Measurements from ENCODE around the gene GRP.

GRP gene

DNA sequence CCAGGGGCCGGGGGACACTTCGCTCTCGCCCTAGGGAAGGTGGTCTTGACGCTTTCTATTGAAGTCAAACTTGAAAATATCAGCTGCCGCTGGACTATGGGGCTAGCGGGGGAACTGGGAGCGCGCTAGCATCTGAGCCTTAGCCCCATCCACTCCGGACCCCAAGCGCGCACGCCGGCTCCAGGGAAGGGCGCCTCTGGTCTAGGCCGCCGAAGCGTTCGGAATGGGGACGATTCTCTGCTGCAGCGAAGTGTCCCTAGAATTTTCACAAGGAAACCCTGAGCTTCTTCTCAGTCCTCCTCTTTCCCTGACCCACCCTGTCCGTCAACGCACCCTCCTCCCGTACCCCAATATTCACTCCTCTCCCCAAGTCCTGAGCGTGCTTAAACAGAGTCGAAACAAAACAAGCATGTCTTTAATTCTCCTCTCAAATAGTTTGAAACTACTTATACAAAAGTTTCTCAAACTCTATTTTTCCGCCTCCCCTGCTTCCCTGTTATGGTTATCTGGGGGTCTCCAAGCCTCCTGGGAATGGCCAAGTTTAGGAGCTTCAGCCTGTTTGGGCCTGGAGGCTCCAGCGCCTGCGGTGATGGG lies 48.3 kb downstream of the GRP start:
- DNase-seq (ENCODE audit: low read depth): no peak

DNA sequence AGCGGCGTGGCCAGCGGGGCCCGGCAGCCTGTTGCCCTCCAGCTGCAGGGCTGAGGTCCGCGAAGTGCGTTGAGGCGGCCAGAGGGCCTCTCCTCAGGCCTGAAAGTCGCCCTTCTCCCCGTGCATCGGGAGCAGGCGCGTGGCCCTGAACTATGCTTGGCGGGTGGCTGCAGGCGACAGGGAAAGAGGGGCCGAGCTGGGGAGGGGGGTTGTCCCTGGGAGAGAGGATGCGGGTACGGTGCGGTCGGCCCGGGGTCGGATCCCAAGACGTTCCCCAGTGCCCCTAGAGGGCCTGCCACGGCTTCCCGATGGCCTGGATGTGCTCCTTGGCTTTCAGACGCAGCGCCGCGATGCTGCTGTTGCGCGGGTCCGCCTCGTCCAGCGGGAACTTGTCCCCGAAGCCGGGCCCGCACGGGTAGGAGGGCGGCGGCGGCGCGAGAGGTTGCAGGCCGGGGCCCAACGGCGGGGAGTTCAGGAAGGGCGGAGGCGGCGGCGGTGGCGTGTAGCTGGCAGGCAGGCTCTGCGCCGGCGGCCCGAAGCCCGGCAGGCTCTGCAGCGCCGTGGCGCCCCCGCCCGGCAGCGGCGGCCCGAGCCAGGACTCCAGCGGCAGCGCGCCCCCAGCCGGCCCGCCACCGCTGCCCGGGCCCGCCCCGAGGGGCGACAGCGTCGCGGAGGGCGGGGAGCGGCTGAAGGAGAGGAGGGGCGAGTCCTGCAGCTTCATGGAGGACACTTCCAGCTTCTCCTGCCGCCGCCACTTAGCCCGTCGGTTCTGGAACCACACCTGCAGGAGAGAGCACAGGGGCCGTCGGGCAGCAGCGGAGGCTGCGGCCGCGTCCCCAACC lies 49.0 kb downstream of the GRP start:
- no peak for DNase-seq (ENCODE audit: low read depth)

DNA sequence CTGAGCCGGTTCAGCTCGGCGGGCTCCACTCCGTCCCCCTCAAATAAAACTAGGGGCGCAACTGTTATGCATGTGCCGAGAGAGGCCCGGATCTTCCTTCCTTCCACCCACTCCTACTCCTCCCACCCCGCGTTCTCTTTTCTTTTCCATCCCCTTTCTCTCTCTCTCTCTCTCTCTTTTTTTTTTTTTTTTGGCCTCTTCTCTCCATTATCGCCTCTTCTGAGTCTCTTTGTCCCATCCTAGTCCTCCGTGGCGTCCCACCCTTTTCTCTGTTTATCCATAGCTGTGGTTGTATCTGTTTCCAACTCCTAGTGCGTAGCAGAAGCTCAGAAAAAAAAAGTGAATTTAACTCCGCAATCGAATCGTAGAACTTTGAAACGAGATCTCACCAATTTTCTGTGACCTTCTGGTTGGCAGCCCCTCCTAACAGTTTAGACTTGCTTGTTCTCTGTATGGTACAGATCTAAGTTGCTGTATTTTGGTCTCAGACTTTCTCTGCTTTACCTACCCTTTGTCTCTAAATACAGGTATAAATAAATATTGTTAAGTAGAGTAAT lies 49.7 kb downstream of the GRP start:
- DNase-seq (ENCODE audit: low read depth): no peak

DNA sequence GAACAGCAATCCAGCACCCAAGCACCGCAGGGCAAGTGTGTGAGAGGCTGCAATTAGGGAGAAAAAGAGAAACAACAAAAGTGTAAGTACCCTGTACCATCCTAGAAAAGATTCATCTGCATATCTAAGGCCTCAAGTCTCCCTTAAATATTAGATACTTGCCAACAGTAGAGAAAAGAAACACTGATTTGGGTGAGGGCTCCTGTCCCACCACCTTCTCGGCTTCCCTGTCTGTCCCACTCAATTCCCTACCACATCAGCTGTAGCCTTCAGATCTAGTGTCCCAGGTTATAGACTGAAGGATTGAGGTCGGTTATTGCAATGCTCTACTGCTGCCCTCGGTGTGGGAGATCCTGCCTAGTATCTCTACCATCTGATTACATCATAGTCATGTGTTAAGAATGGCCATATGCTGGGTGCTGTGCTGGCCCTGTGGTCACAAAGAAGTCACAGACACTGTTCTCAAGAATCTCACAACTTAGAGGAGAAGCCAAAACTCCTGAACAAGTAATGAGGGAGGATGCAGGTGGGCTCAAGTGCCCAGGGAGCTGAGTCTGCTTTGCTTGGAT lies 50.8 kb downstream of the GRP start:
- no peak for DNase-seq (ENCODE audit: low read depth)

- DNase-seq (ENCODE audit: low read depth): no peak
Observed at GRCh38 chr18:59271606-59272220, 51.8 kb downstream of the GRP start.

DNA sequence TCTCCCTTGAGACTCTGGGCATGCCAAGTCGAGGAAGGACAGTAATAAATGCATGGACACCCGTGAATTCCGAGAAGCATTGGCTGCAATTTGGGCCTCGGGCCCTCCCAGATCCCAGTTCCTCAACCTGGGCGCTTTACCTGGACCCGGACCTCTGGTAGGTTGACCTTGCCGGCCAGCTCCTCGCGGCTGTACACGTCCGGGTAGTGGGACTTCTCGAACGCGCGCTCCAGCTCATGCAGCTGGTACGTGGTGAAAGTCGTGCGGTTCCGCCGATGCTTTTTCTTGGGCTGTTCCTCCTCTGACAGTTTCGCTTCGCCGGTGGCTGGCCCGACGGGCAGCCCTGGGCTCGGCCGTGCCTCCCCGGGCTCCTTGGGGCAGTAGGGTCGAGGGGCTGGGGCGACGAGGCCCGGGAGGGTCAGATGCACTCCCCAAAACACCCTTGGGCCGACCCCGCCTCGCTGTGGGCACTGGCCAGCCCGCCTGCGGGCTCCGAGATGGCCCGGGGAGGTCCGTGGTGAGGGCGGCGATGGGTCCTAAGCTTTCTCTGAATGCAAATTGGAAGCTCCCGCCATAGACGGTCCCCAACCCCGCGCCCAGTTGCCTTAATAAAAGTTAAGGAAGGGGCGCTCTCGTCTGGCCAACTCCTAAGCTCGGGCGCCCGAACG lies 52.4 kb downstream of the GRP start:
- no peak for DNase-seq (ENCODE audit: low read depth)

GRCh38 chr18:59272891-59273758 lies 53.2 kb downstream of the GRP start, which contains the start of gene RAX:
RAX (minus strand) TSS chr18:59273454; CDS start chr18:59273206, 248 bp downstream.
- DNase-seq (ENCODE audit: low read depth): no peak

DNA sequence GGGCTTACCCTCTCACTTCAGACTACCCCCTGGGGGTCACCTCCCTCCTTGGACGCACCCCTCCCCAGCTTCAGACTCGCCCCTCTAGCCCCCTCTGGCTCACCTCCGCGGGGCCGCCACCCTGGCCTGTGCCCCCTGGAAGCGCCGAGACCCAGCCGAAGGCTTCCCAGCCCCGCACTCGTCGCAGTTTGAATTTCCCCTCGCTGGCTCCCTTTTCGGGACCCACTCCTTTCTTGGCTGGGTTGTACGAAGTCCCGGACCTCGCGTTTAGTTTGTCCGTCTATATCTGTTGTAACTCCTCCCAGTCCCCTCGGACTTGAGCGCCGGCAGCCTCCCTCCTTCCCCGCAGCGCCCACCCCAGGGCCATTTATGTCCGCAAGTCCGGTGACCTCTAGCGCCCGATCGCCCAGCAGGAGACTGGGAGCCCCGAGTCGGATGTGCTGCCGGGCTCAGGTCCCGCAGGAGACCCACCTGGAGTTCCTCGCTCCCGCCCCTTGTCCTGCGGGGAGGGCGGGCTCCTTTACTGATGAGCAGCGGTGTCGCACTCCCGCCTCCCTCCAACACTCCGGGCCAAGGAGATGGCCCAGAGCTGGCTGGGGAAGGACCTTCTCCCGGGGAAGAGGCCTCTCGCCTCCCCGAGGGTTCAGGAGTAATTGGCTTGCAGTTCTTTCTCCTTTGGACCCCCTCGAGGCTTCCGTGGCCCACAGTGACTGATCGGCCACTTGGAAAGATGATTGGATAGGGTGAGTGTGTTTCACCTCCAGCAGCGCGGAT lies 54.0 kb downstream of the GRP start:
- DNase-seq (ENCODE audit: low read depth): no peak

DNA sequence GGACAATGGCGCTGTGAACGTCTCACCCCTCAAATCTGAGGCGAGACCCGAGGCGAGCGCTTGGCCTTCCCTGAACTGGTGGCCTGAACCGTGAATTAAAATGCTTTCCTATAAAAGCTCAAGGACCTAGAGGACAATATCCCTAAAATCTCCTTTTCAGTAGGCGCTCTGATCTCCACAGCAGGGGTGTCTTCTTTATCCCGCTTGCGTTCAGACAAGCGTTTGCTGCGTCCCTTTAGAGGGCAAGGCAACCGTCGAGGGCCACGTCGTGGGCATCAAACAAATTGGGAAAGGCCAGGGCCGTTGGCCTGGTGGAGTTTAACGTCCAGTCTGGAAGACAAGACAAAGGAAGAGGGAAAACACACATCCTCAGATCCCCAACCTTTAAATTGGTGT lies 54.6 kb downstream of the GRP start:
- no peak for DNase-seq (ENCODE audit: low read depth)

DNA sequence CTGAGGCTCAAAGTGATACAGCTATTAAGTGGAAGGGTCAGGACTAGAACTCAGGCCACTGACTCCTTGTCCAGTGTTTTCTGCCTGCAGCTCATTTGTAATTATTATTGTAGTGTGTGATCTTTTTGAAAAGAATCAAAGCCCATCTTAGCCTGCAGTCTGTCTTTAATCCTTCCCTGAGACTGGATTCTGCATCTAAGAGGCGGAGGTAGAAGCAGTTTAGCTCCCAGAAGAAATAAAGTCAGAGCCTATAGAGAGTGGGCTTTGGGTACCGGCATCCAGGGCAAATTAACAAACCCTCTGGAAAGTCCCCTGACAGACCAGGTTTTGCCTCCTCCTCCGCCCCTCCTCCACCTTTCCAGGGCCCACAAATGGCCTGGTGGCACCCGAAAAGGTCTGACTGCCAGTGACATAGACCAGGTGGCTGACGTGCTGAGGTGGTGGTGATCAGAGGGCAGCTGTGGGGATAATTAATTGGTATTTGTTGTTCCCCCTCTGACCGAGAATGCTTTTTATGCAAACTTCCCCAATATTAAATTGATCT lies 55.5 kb downstream of the GRP start:
- DNase-seq (ENCODE audit: low read depth): no peak

- DNase-seq (ENCODE audit: low read depth): no peak
Observed at GRCh38 chr18:59276047-59276446, 56.1 kb downstream of the GRP start.

- no peak for DNase-seq (ENCODE audit: low read depth)
Observed at GRCh38 chr18:59278793-59279192, 58.8 kb downstream of the GRP start.

GRCh38 chr18:59279193-59279592 lies 59.2 kb downstream of the GRP start:
- DNase-seq (ENCODE audit: low read depth): no peak

DNA sequence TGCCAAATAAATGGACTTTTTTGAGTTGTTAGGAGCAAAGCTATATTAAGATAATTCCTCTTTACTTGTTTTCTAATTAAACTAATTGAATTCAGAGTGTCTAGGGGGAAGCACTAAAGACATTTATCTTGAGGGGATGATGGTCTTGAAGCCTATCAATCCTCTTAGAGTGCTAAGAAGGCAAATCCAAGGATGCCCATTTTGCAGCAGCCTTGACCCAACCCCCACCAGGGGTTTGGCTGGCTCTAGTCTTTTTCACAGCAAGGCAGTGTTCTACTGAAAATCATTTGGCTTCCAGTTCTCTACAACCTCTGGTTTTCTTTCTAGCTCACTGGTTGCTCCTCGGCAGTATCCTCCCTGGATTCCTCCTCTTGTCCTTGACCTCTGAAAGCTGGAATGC lies 59.8 kb downstream of the GRP start:
- no peak for DNase-seq (ENCODE audit: low read depth)
